ENCODE data around the gene MBNL2. TPM values are rescaled to one million over a fixed set of nuclear protein-coding genes. Genes with fewer than 3 reads are reported as not detected.

MBNL2 gene
- total RNA-seq, 1 donor from 2014 or later: 41.0 TPM

DNA sequence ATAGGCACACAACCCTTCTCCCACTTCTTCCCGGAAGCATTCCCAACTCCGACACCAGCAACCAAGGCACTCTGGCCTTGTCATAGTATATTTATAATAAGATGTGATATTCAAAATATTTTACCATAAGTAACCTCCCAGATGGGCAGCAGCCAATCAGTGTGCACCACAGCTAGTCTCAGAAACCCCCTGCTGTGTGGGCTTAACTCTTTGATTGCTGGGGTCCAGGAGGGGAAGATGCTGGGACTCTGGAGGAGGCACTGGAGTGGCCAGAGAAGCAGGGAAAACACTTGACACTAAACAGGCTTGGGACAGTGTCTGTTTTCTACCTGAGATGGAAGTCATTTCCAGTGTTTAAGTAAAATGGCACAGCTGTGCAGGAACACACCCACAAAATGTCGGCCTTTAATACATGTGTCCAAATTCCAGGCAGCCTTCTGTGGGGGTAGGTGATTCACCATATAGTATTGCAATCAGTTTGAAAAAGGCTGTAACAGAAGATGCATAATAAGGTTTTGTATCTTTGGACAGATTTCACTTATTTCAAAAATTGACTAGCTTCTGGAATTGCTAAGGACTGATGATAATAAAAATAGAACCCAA, 100.7 kb downstream of the MBNL2 start:
- DNase-seq (ENCODE audit: low read depth in 2 of 2): no peak

DNA sequence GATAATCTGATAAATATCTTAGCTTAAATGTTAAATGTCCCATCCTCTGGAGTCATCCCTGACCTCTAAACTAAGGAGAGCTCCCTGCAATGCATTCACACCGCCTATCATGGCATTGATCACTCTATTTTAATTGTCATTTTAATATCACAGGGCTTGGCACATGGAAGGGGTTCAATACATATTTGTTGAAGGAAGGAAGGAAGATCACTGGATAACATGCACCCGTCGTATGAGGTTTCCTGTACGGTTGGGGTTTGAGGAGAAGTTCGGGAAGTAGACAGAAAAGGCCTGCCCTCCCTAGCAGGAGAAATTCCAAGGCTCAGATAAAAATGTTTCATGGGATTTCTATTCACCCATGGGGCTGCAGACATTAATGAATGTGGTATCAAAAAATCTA, 102.0 kb downstream of the MBNL2 start:
- no peak for DNase-seq (ENCODE audit: low read depth in 2 of 2)

DNA sequence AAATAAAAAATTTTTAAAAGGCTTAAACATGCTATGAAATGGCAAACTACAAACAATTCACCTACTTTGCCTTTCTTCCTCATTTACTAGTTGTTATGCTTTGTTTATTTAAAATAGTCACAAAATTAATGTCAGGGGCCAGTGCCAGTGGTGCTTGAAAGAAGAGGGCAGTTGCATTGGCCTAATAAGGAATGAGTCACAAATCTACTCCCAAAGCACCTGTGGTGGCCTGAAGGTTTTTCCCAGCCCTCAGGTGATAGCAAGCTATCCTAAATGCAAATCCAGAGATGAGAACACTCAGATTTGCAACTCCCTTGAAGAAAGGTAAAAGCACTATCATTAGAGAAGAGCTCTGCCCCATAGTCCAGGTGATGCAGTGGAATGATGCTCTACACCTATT, 103.6 kb downstream of the MBNL2 start:
- DNase-seq (ENCODE audit: low read depth in 2 of 2): no peak

DNA sequence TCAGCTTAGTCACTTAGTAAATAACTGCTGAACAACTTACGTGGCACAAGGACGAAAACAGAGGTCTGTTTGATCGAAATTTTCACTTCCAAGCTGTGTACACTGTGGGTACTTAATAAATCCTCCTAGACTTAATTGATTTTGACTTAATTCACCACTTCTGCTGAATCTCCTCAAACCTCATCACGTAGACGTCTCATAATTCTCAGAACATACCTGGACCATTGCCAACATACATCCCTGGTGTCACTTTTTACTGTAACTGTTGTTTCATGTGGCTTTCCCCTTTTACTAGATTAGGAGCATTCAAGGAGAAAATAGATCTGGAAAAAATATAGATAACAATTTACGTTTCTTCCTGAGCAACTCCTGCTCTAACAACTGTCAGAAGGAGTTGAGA, 105.0 kb downstream of the MBNL2 start:
- no peak for DNase-seq (ENCODE audit: low read depth in 2 of 2)

DNA sequence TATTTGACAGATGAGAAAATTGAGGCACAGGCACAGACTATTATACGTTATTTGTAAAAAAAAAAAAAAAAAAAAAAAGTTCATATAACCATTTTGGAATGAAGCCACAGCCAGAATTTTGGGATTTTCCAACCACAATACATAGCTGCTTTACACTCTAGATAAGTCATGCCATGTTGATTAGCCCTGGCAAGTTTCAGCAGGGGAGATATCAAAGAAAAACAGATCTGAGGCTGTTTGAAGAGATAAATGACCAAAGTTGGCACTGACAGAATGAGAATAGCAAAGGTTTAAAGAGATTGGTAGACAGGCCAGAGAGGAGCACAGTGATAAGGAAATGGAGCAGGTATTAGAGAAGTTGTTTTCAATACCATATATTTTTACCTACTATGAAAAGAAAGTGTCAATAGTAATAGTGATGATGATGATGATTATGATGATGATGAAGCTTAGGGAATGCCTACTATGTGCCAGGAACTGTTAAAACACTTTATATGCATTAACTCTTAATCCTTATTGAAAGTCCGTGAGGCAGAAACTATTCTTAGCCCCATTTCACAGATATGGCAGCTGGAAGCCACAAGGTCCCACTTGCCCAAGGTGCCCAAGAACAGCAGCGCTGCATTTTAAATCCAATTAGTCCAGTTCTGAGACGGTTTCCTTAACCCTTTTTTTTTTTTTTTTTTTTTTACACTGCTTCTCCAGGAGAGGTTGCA, 105.5 kb downstream of the MBNL2 start:
- peak; percentile 58 to 70 for DNase-seq (ENCODE audit: low read depth in 2 of 2)

DNA sequence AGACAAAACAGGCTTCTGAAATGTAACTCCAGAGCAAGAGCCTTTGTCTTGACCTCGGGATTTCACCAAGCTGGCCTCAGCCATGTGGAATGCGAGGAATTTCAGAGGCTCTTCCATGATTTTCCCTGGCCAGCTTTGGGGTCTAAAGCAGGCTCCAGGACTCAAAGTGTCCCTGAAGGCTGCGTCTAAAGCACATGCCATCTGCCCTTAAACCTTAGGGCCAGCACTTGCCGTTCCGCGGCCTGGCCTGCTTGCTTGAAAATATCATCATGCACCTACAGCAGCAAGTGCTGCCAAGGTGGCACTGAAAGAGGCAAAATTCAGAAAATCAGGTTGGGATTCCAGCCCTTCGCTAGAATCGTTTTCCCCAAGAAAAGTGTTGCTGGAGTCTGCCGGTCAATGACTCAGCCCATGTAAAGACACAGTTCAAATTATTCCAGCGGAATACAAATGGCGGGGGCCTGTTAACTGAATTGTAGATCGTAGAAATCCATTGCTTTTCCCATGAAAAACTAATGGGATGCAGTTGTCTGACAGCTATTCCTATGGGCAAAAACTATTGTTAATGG, 106.2 kb downstream of the MBNL2 start:
- DNase-seq (ENCODE audit: low read depth in 2 of 2): peak in 1 of 2 donors; percentile 51

DNA sequence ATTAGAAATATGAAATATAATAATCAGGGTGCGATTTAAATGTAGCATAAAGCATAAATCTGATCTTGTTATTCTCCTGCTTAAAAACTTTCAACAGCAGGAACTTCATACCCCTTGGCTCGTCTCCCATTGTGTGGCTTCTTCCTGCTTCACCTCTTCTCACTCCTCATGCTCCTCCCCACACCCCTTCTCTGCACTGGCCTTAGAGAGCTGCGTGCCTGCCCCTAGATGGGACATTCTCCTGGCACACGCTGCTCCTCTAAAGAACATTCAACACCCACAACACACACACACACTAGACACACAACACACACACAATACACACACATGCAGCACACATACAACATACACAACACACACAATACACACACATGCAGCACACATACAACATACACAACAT, 107.2 kb downstream of the MBNL2 start:
- peak in 1 of 2 donors; percentile 76 for DNase-seq (ENCODE audit: low read depth in 2 of 2)

DNA sequence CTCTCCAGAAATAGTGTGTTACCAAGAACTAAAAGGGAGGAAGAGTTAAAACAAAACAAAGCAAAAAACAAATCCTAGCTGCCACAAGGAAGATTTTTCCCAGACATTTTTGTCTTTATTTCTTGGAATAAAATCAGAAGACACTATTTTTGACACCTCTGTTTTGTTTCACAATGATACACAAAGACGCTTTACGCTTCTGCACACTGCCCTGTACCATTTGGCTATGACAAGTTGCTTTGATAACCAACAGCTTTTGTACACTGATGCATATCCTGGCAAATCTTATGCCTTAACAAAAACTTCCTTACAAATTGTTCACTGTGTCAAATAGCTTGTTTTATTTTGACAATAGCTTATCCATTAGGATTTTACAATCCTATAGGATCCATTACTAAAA, 108.3 kb downstream of the MBNL2 start:
- no peak for DNase-seq (ENCODE audit: low read depth in 2 of 2)

DNA sequence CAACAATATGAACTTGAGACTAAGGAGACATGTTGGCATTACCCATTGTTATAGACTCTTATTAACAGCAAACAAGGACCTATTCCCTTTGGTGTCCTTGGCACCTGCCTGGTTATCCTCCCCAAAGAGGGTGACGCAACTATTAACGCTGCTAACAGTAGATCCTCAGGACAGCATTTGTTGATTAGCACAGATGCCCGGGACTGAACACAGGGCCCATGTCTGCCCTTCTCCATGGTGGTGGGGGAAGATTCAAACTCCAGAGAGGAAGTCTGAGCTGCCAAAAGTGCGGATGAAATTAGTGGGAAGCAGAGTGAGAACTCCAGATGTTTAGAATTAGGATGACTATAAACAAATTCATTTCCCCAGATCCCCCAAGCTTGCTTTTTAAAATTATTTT, 110.6 kb downstream of the MBNL2 start:
- DNase-seq (ENCODE audit: low read depth in 2 of 2): no peak

DNA sequence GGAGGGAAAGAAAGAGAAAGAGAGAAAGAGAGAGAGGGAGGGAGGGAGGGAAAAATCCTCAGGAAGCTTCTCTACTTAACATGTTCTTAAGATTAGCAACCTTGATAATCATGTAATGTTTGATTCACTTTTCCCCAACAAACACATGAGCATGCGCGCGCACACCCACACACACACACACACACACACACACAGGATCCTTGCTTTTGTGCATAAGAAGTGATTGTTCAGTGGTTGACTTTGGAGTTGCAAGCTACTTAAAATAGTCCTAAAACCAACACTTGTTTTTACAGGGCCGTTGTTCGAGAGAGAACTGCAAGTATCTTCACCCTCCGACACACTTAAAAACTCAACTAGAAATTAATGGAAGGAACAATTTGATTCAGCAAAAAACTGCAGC, 111.8 kb downstream of the MBNL2 start:
- no peak for DNase-seq (ENCODE audit: low read depth in 2 of 2)

DNA sequence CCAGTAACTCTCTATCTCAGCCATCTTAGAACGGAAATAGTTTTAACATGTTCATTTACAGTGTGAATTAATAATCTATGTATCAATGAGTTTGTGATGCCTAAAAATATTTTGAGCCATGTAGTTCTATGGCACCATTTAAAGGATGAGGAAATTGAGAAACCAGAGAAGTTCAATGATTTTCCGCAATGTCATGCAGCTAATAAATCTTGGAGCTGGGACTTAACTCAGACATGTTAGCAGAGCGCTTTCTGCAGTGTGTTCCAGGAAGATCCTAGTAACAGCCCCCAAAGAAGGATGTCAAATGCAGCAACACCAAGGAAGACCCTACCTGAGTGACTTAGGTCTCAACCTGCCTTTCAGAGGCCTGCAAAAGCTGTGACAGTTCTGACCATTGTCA, 112.6 kb downstream of the MBNL2 start:
- no peak for DNase-seq (ENCODE audit: low read depth in 2 of 2)

DNA sequence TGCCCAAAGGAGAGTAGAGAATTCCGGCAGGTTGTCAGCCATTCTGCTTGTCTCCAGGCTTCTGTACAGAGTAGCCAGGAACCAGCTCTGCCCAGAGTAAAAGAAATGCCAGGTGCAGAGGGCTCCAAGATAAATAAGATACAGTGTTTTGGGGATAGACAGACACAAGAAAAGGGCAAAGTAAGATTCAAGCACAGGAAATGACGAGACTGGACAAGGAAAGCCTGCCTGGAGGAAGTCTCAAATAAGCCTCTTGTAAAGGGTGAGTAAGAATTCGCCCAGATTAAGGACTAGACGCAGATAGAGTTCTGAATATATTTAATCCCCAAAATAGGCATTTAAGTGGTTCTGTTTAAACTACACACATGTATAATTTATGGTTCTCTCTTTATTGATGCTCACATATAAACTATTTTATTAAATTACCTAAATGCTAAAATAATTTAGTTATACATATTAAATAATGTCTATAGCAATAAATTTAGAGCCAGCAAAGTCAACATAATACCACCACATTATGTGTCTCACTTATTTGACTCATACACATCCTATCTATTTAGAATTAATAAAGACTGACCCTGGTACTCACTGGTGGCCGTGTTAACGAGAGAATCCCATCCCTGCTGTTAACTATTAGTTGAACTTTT, 113.5 kb downstream of the MBNL2 start:
- DNase-seq (ENCODE audit: low read depth in 2 of 2): peak in 1 of 2 donors; percentile 44

DNA sequence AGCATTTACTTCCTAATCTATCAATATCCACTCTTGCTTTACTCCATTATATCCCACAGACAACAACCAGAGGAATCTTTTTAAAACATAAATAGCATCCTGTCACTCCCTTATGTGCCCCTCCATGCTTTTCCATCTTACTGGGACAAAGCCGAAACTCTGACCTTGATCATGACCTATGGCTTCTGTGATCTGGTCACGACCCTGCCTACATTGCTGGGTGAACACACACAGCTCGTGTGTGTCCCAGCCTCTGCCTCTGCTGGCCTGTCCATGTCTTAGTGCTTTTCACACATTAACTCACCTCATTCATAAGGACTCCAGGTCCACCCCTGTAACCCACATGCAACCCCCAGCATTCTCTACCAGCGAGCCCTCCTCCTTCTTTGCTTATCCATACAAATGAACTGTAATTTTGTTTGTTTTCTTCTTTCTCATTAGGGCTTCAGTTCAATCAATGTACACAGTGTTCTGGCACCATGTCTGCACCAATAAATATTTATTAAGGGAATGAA, 115.9 kb downstream of the MBNL2 start:
- DNase-seq (ENCODE audit: low read depth in 2 of 2): no peak

DNA sequence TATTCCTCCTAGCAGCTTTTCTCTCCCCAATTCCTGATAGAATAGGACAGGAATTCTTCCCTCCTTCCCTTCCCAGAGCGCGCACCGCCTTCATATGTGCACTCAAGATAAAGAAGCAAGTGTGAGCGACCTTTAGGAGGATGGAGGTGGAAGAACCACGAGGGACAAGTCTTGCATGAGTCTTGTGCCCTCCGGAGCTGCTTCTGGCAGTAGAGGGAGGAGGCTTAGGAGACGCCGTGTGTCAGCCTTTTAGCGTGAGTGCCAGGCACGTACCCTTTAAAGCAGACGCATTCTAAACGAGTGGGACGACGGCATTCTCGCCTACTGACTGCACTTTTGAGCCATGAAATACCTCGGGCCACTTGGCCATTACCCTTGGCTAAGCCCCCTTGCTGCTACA, 116.4 kb downstream of the MBNL2 start:
- DNase-seq (ENCODE audit: low read depth in 2 of 2): no peak

DNA sequence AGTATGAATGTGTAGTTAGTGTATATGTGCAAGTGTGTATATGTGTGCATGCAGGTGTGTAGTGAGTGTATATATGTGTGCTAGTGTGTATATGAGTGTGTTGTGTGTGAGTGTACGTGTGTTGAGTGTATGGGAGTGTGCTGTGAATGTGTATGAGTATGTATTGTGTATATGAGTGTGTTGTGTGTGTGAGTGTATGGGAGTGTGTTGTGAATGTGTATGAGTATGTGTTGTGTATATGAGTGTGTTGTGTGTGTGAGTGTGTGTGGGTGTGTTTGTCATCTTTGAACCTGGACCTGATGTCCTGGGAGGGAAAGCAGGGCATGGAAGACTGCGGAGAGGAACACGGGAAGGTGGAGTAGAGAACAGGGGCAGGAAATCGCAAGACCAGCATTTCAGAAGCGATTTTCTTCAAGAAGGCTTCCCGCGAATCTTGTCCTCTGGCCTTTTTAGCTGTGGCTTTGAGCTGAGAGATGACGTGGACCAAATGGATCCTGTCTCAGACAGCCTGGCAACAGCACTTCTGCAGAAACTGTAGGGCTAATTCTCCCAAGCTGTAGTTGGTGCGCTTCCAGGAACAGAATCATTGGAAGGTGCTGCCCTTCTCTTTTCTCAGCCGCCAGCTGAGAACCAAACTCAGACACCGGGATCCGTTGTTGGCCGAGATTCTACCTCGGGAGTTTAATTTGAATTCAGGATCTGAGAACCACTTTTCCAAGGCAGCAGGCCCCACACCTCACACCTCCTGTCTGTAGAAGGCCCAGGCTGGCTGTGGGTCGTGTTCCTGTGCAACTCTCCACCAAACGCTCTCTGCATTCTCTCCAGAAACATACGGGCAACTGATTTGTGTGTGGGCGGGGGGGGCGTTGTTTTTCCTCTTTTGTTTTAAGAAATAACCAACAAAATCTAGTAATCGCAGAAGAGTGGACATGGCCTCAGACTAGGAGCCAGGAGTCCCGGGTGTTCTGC, 117.2 kb downstream of the MBNL2 start:
- DNase-seq (ENCODE audit: low read depth in 2 of 2): no peak

DNA sequence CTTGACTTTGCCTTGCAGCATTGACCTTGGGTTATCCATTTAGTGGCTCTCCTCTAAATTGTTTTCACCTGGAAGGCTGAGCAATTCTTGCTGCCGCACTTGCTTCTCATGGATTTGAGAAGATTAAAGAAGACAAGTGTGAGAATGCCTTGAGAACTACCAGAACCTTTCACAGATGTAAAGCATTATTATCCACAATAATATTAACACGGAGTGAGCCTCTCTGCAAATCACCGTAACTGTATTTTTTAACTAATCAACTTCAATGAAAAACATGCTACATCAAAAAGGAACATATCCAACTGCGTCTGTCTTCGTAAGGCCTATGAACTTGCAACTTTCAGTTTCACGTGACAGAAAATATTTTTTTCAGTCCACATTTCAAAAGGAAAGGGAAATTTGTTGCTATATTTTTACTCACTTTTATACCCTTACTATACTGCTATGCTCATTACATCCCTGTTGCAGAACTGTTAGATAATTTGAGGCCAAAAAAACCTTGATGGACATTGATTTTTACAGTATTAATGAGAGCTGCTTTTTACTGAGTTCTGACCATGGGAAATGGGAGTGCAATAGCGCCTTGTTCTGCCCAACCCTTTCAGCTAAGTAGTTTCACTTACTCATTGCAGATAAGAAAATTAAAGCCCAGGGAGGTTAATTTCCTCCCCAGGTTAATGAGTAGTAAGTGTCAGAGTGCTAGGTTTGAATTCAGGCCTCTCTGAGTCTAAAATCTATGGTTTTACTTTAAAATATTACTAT, 118.0 kb downstream of the MBNL2 start:
- DNase-seq (ENCODE audit: low read depth in 2 of 2): no peak

DNA sequence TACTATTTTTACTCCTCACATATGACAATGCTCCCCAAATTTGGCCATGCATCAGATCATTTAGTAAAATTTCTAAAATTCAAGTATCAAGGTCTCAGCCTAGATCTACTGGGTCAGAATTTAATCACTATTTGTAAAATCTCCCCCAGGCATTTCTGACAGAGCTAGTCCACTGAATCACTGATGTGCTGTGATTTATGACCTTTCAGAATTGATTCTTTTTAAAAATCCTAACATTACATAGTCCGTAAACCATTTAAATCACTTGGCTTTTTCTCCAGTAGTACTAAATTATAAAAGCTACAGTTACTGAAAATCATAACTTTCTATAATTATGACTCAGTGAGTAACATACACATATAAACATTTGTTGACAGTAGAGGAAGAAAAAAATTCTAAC, 119.0 kb downstream of the MBNL2 start:
- DNase-seq (ENCODE audit: low read depth in 2 of 2): no peak

DNA sequence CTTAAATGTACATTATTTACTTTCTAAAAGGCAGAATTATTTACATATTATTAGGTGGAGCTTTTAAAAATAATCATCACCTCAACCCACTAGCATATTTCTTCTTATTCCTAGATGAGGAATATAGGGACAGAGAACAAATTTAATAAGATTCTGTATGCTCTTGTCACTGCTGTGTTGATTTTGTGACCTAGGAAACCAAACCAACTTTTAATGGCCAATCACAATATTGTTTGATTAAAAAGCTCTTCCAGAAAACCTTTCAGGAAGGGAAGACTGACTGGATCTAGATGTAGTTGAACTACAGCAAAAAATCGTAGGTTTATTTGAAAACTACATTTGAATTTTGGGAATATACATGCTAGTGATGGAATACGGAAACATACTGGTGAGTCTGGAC, 120.0 kb downstream of the MBNL2 start:
- peak; percentile 34 to 41 for DNase-seq (ENCODE audit: low read depth in 2 of 2)

DNA sequence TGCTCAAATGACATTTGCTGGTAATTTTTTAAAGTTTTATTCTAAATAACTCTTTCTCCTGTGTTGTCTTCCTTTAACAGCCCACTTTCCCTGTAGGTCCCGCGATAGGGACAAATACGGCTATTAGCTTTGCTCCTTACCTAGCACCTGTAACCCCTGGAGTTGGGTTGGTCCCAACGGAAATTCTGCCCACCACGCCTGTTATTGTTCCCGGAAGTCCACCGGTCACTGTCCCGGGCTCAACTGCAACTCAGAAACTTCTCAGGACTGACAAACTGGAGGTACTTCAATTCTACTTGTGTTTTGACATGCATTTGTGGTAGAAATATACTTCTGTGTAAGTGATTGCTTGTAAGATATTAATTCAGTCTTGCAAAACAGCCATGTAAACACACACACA, 120.8 kb downstream of the MBNL2 start:
- no peak for DNase-seq (ENCODE audit: low read depth in 2 of 2)

Measured in dermis microvascular lymphatic vessel endothelial cell (primary cell).